DND-41 (cell line): Measurements from ENCODE around the gene AKT3.

ENCODE experiments used
- CTCF ChIP-seq: IDR thresholded peaks from 2 replicates; pipeline ENCODE4 v1.5.1; 2012; ENCODE audit warnings: borderline replicate concordance, low read length, moderate library complexity, mild to moderate bottlenecking; ENCODE audit not compliant: poor library complexity, severe bottlenecking; ENCODE audit errors: extremely low read depth
- EZH2 ChIP-seq: IDR thresholded peaks from 3 replicates; pipeline ENCODE4 v1.6.1; 2012; ENCODE audit warnings: borderline replicate concordance, low read depth, mild to moderate bottlenecking, moderate library complexity, low read length, inconsistent platforms; ENCODE audit not compliant: severe bottlenecking

GRCh38 chr1:243546457-243546856 is 303.6 kb downstream of the AKT3 start:
- TF ChIP-seq CTCF: no peak
- TF ChIP-seq EZH2: no peak
